A549 (cell line): ENCODE results near the gene GLB1L3.
"Not testable (repeated sequence)": the region's sequence is repeated elsewhere in the genome, so short reads cannot be mapped to it uniquely, and the experiment has no call there.

ENCODE experiments used
- CTCF ChIP-seq: fragments of >200 bp; sonication (Bioruptor Twin); formaldehyde crosslinking; IDR thresholded peaks from 3 replicates; pipeline ENCODE4 v1.5.1; 2016
- JUN ChIP-seq, 2 experiments: fragments of >200 bp; sonication (Bioruptor Twin); formaldehyde crosslinking; IDR thresholded peaks; 2 replicates in 1 of 2; 3 replicates in 1 of 2; pipeline ENCODE4 v1.6.1; 2016 to 2017

DNA sequence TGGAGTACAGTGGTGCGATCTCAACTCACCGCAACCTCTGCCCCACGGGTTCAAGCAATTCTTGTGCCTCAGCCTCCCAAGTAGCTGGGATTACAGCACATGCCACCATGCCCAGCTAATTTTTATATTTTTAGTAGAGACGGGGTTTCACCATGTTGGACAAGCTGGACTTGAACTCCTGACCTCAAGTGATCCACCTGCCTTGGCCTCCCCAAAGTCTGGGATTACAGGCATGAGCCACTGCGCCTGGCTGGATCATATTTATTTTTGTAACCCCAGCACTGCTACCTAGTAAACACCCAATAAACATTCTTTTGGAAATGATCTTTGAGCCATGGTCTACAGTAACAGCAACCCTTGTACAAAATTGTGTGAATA is 21.0 kb upstream of the GLB1L3 start:
- not testable (repeated sequence) for TF ChIP-seq JUN (IDR thresholded peaks at IDR 0.05); CTCF
